Epithelial cell of esophagus (primary cell): ENCODE measurements around the gene NADSYN1.

Experiments used
- DNase-seq: peaks from one replicate; pipeline ENCODE4 v3.0.0; 2010; ENCODE audit warnings: low read depth
- H3K4me3 ChIP-seq: 2 replicates; pipeline ENCODE4 v1.5.1; 2011; ENCODE audit warnings: mild to moderate bottlenecking, low read length, control low read depth
- CTCF ChIP-seq: IDR thresholded peaks from 2 replicates; pipeline ENCODE4 v1.5.1; 2011; ENCODE audit warnings: low read depth, mild to moderate bottlenecking, low read length, control low read depth, inconsistent platforms; ENCODE audit not compliant: insufficient read depth; ENCODE audit errors: missing control alignments

Gene NADSYN1

GRCh38 chr11:71501071-71501985 is 48.3 kb downstream of the NADSYN1 start:
- TF ChIP-seq CTCF = no peak
- no peak overlapping the region for H3K4me3 ChIP-seq
- DNase-seq = no peak

GRCh38 chr11:71502026-71502425 is 49.0 kb downstream of the NADSYN1 start:
- DNase-seq = no peak
- no peak for TF ChIP-seq CTCF
- H3K4me3 ChIP-seq = no peak overlapping the region

GRCh38 chr11:71502871-71503435 is 50.0 kb downstream of the NADSYN1 start:
- H3K4me3 ChIP-seq = no peak overlapping the region
- no peak for TF ChIP-seq CTCF
- DNase-seq = no peak

- peak; percentile 57 for DNase-seq
- no peak overlapping the region for H3K4me3 ChIP-seq
- no peak for TF ChIP-seq CTCF
Observed at GRCh38 chr11:71504531-71504930, 51.5 kb downstream of the NADSYN1 start.

GRCh38 chr11:71505001-71505400 is 52.0 kb downstream of the NADSYN1 start:
- no peak for TF ChIP-seq CTCF
- H3K4me3 ChIP-seq = no peak overlapping the region
- no peak for DNase-seq

- no peak for TF ChIP-seq CTCF
- DNase-seq = no peak
- no peak overlapping the region for H3K4me3 ChIP-seq
Observed at GRCh38 chr11:71505781-71506180, 52.8 kb downstream of the NADSYN1 start.
